CD14-positive monocyte (primary cell): ENCODE data around the gene SBK1. TPM values are rescaled to one million over a fixed set of nuclear protein-coding genes. Genes with fewer than 3 reads are reported as not detected.

Source experiments
- DNase-seq, 3 donors: peaks; one replicate each; pipeline ENCODE4 v3.0.0-alpha.2; 2011 to 2022
- H2AFZ ChIP-seq: 2 replicates; pipeline ENCODE4 v1.6.0; 2012; ENCODE audit warnings: mild to moderate bottlenecking, low read depth, low read length, inconsistent platforms; ENCODE audit not compliant: insufficient read depth, poor library complexity, severe bottlenecking
- H3K27ac ChIP-seq, 2 donors: 1 replicate in 1 of 2; 2 replicates in 1 of 2; pipeline ENCODE4 v1.5.1; 2012 to 2013; ENCODE audit warnings: low read length in 2 of 2, control low read depth in 1 of 2, inconsistent platforms in 1 of 2, low read depth in 1 of 2, mild to moderate bottlenecking in 1 of 2
- H3K27me3 ChIP-seq, 2 donors: one replicate each; pipeline versions ENCODE4 v1.6.0 to v1.6.1; 2011 to 2013; ENCODE audit warnings: low read length in 2 of 2; ENCODE audit not compliant: control insufficient read depth in 2 of 2, insufficient read depth in 2 of 2
- H3K36me3 ChIP-seq, 2 donors: replicated peaks in 1 of 2; 1 replicate in 1 of 2; 2 replicates in 1 of 2; pipeline versions ENCODE4 v1.5.1 to v1.6.1; 2012 to 2013; ENCODE audit warnings: low read length in 2 of 2, control low read depth in 1 of 2, inconsistent platforms in 1 of 2, mild to moderate bottlenecking in 1 of 2; ENCODE audit not compliant: insufficient read depth in 2 of 2, control insufficient read depth in 1 of 2
- H3K4me1 ChIP-seq, 2 donors: 1 replicate in 1 of 2; 2 replicates in 1 of 2; pipeline versions ENCODE4 v1.5.1 to v1.6.1; 2012 to 2013; ENCODE audit warnings: low read length in 2 of 2, control low read depth in 1 of 2, inconsistent platforms in 1 of 2, mild to moderate bottlenecking in 1 of 2, moderate library complexity in 1 of 2; ENCODE audit not compliant: insufficient read depth in 2 of 2, control insufficient read depth in 1 of 2
- H3K4me2 ChIP-seq: replicated peaks from 2 replicates; pipeline ENCODE3; 2012; ENCODE audit warnings: low read length, moderate library complexity, mild to moderate bottlenecking; ENCODE audit not compliant: poor library complexity, severe bottlenecking; ENCODE audit errors: extremely low read depth
- H3K4me3 ChIP-seq, 3 experiments: fragments of 200-600 bp in 1 of 3; sonication (generic) in 1 of 3; replicated peaks in 1 of 3; 1 replicate in 2 of 3; 2 replicates in 1 of 3; pipeline ENCODE4 v1.5.1; 2011 to 2013; ENCODE audit warnings: low read length in 3 of 3, mild to moderate bottlenecking in 3 of 3, control low read depth in 2 of 3, low read depth in 2 of 3, inconsistent platforms in 1 of 3, moderate library complexity in 1 of 3
- H3K79me2 ChIP-seq: 2 replicates; pipeline ENCODE4 v1.6.0; 2012; ENCODE audit warnings: mild to moderate bottlenecking, control low read depth, inconsistent platforms, low read length, moderate library complexity; ENCODE audit not compliant: insufficient read depth
- H3K9ac ChIP-seq: 2 replicates; pipeline ENCODE4 v1.6.0; 2017; ENCODE audit warnings: low read length, mild to moderate bottlenecking; ENCODE audit not compliant: insufficient read depth, poor library complexity, severe bottlenecking
- H3K9me3 ChIP-seq, 2 donors: replicated peaks in 1 of 2; 1 replicate in 1 of 2; 2 replicates in 1 of 2; pipeline versions ENCODE4 v1.5.1 to v1.6.1; 2012 to 2013; ENCODE audit warnings: low read length in 2 of 2, control low read depth in 1 of 2; ENCODE audit not compliant: control insufficient read depth in 1 of 2, insufficient read depth in 1 of 2
- H4K20me1 ChIP-seq: 2 replicates; pipeline ENCODE4 v1.6.0; 2012; ENCODE audit warnings: mild to moderate bottlenecking, low read length, control low read depth, moderate library complexity; ENCODE audit not compliant: insufficient read depth
- H3K27ac Mint-ChIP-seq, 7 donors: one replicate each; pipeline ENCODE4 v1.8.0; 2020; ENCODE audit warnings: mild to moderate bottlenecking in 7 of 7, mixed read lengths in 7 of 7, moderate library complexity in 6 of 7, inconsistent platforms in 2 of 7
- H3K27me3 Mint-ChIP-seq, 3 donors: one replicate each; pipeline ENCODE4 v1.8.0; 2021 to 2022; ENCODE audit warnings: low read depth in 3 of 3, mild to moderate bottlenecking in 3 of 3, mixed read lengths in 3 of 3, moderate library complexity in 3 of 3, inconsistent platforms in 1 of 3
- H3K36me3 Mint-ChIP-seq, 2 donors: one replicate each; pipeline ENCODE4 v1.8.0; 2020; ENCODE audit warnings: mixed read lengths in 2 of 2, inconsistent platforms in 1 of 2, mild to moderate bottlenecking in 1 of 2
- H3K4me1 Mint-ChIP-seq: one replicate; pipeline ENCODE4 v1.8.0; 2020; ENCODE audit warnings: mild to moderate bottlenecking, mixed read lengths
- H3K4me3 Mint-ChIP-seq, 2 donors: one replicate each; pipeline ENCODE4 v1.8.0; 2020; ENCODE audit warnings: mild to moderate bottlenecking in 2 of 2, mixed read lengths in 2 of 2, moderate library complexity in 1 of 2
- H3K9me3 Mint-ChIP-seq, 7 donors: one replicate each; pipeline ENCODE4 v1.8.0; 2020 to 2022; ENCODE audit warnings: mixed read lengths in 7 of 7, mild to moderate bottlenecking in 6 of 7, moderate library complexity in 6 of 7, inconsistent platforms in 2 of 7
- WGBS: methylation state at CpG from one replicate; pipeline ENCODE4 v1.1.5; 2013; ENCODE audit warnings: missing lambda C conversion rate; ENCODE audit not compliant: insufficient coverage; 5-methylcytosine and 5-hydroxymethylcytosine counted together
- intact Hi-C, 2 donors: fragments of 100-400 bp; cut with micrococcal nuclease; formaldehyde crosslinking; loops; one replicate each; pipeline versions ENCODE4 v1.15.0 to v1.15.1; 2023
- polyA plus RNA-seq, 3 donors: library from polyadenylated mRNA; depleted of rRNA in 1 of 3; unstranded in 2 of 3; stranded (reverse) in 1 of 3; fragments of 300-500 nt in 2 of 3; fragments of >200 nt in 1 of 3; fragmentation: Illumina TruSeq in 2 of 3; gene quantifications; 1 replicate in 2 of 3; 2 replicates in 1 of 3; pipeline ENCODE4 v1.2.3, GENCODE V29; 2012 to 2021
- TF ChIP-seq, protein P1 (sequence below): fragments of 200-600 bp; IDR thresholded peaks from one replicate; pipeline ENCODE4 v1.8.0; 2022; ENCODE audit warnings: antibody characterized with exemption, mild to moderate bottlenecking

Gene SBK1
- polyA plus RNA-seq, 3 donors, result 0.04 TPM; not detected in 2

DNA sequence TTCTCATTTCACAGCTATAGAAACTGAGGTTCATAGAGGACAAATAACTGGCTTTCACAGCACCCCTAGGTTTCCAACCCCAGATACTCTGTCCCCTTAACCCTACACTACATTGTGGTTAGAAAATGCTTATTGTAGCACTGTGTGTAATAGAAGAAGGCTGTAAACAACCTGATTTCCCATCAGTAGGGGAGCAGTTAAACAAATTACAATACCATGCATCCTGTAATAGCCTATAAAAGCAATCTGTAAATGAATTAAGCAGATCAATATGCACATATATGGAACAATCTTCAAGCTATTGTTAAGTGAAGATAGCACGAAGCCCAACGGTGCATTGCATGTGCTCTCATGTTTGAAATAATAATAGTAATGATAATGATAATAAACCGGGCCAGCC lies 41.3 kb upstream of the SBK1 start:
- Histone ChIP-seq H3K9ac (no peak overlapping the region), H3K36me3 (no peaks in the 10 kb centered on the region), H4K20me1 (no peaks in the 10 kb centered on the region), H3K4me2 (no peak overlapping the region), H3K4me3 (no peak overlapping the region), H3K79me2 (no peaks in the 10 kb centered on the region), H2AFZ (no peak overlapping the region), H3K27ac (no peak overlapping the region), H3K4me1 (no peaks in the 10 kb centered on the region), H3K9me3 (no peaks in the 10 kb centered on the region), H3K27me3 (no peaks in the 10 kb centered on the region)
- H3K4me3 Mint-ChIP-seq, result no peak overlapping the region
- no peak overlapping the region for H3K27ac Mint-ChIP-seq
- no peaks in the 10 kb centered on the region for H3K4me1 Mint-ChIP-seq
- peaks cover 0 to 10% (median 6%) of the 10 kb centered on the region in 7 donors for H3K9me3 Mint-ChIP-seq
- no peaks in the 10 kb centered on the region for H3K36me3 Mint-ChIP-seq
- intact Hi-C loops, result loop anchor here in 1 of 2 donors (10.0 kb wide), 1 partner anchor 1196 kb away; no protein-coding TSS in a partner anchor
- 72% methylated on average over 2 of the region's 3 CpGs for WGBS
- DNase-seq, result no peak
- TF ChIP-seq, protein P1, sequence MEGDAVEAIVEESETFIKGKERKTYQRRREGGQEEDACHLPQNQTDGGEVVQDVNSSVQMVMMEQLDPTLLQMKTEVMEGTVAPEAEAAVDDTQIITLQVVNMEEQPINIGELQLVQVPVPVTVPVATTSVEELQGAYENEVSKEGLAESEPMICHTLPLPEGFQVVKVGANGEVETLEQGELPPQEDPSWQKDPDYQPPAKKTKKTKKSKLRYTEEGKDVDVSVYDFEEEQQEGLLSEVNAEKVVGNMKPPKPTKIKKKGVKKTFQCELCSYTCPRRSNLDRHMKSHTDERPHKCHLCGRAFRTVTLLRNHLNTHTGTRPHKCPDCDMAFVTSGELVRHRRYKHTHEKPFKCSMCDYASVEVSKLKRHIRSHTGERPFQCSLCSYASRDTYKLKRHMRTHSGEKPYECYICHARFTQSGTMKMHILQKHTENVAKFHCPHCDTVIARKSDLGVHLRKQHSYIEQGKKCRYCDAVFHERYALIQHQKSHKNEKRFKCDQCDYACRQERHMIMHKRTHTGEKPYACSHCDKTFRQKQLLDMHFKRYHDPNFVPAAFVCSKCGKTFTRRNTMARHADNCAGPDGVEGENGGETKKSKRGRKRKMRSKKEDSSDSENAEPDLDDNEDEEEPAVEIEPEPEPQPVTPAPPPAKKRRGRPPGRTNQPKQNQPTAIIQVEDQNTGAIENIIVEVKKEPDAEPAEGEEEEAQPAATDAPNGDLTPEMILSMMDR, result no peak
- H3K27me3 Mint-ChIP-seq, result peaks cover 1 to 9% (median 5%) of the 10 kb centered on the region in 3 donors

DNA sequence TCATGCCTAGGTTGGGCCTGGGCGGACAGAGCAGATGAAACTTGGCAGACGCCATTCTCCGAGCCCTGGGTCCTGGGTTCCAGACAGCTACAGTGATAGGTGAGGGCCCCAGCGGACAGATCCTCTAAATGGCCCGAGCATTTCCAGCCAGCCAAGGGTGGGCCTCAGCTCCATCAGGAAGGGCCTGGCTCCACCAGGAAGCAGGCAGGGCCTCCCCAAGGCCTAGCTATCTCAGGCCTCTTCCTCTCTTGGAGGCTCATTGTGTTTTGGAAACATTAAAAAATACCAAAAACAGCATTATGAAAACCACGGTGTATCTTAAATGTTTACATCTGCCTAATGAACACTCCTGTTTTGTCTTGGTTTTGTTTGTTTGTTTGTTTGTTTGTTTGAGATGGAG lies 38.2 kb upstream of the SBK1 start:
- H3K27ac ChIP-seq, result no peak overlapping the region
- DNase-seq, result no peak

More for the DNA sequence above, 38.2 kb upstream of the SBK1 start:
- Mint-ChIP-seq H3K36me3 (no peaks in the 10 kb centered on the region), H3K4me1 (no peaks in the 10 kb centered on the region), H3K9me3 (peaks cover 0 to 10% (median 6%) of the 10 kb centered on the region in 7 donors), H3K27me3 (peaks cover 0 to 12% (median 5%) of the 10 kb centered on the region in 3 donors), H3K27ac (no peak overlapping the region), H3K4me3 (no peak overlapping the region)
- Histone ChIP-seq H2AFZ (no peak overlapping the region), H3K9ac (no peak overlapping the region), H3K4me2 (no peak overlapping the region), H3K36me3 (no peaks in the 10 kb centered on the region), H3K79me2 (no peaks in the 10 kb centered on the region), H3K4me3 (no peak overlapping the region), H3K4me1 (no peaks in the 10 kb centered on the region), H3K9me3 (no peaks in the 10 kb centered on the region), H4K20me1 (no peaks in the 10 kb centered on the region), H3K27me3 (no peaks in the 10 kb centered on the region)
- intact Hi-C loops, result loop anchor here in 1 of 2 donors (10.0 kb wide), 1 partner anchor 1199 kb away; no protein-coding TSS in a partner anchor
- WGBS, result 88% methylated on average over 4 of the region's 6 CpGs
- TF ChIP-seq, protein P1, result no peak
